ENCODE measurements around the gene RABGAP1L. TPM values are rescaled to one million over a fixed set of nuclear protein-coding genes. Genes with fewer than 3 reads are reported as not detected.

RABGAP1L gene
- total RNA-seq, 2 experiments from 2014 or later = 98.1 to 158 TPM

DNA sequence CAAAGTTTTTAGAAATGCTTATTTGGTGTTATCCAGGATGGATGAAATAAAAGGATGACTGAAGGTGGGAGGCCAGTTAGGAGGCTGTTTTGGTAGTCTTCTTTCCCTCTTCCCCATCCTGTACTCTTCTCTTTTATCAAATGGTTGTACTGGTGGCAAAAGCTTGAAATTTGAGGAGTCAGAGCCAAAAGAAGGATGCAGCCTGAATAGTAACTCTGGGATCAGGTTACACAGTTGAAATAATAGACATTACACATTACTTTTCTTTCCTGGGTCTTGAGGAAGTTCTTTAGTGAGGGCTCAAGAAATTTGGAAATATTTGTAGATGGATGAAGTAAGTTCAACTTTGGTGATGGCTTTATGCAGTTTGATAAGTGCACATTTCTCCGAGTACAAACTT lies 397.1 kb downstream of the RABGAP1L start:
- POLR2A ChIA-PET = no interaction called here
- Histone ChIP-seq H3K9me2 (ENCODE audit: insufficient read depth, low read length) (no peaks in the 10 kb centered on the region), H3K4me3 (ENCODE audit: low read depth, low read length, poor library complexity, severe bottlenecking) (no peak overlapping the region), H3K36me3 (ENCODE audit: insufficient read depth, low read length) (no peaks in the 10 kb centered on the region; the same call in 1 of the 2 replicates), H3K79me2 (ENCODE audit: insufficient read depth, low read depth, low read length) (no peaks in the 10 kb centered on the region), H2AFZ (ENCODE audit: low read length) (no peak overlapping the region), H3K4me1 (ENCODE audit: insufficient read depth, low read length, poor library complexity, severe bottlenecking) (no peaks in the 10 kb centered on the region), H3K9me3 (ENCODE audit: low read length) (no peaks in the 10 kb centered on the region), H4K20me1 (ENCODE audit: insufficient read depth, low read length) (no peaks in the 10 kb centered on the region), H3K27ac (ENCODE audit: low read depth, low read length, poor library complexity, severe bottlenecking) (no peak overlapping the region), H3K4me2 (ENCODE audit: low read length) (no peak overlapping the region)
- intact Hi-C loops (cut with micrococcal nuclease; ENCODE audit: unreplicated experiment) = no loop called here
- TF ChIP-seq, protein P1, sequence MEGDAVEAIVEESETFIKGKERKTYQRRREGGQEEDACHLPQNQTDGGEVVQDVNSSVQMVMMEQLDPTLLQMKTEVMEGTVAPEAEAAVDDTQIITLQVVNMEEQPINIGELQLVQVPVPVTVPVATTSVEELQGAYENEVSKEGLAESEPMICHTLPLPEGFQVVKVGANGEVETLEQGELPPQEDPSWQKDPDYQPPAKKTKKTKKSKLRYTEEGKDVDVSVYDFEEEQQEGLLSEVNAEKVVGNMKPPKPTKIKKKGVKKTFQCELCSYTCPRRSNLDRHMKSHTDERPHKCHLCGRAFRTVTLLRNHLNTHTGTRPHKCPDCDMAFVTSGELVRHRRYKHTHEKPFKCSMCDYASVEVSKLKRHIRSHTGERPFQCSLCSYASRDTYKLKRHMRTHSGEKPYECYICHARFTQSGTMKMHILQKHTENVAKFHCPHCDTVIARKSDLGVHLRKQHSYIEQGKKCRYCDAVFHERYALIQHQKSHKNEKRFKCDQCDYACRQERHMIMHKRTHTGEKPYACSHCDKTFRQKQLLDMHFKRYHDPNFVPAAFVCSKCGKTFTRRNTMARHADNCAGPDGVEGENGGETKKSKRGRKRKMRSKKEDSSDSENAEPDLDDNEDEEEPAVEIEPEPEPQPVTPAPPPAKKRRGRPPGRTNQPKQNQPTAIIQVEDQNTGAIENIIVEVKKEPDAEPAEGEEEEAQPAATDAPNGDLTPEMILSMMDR (conservative IDR thresholded peaks at IDR 0.05; ENCODE audit: low read length) = no peak
- TF ChIP-seq EZH2phosphoT487 (IDR thresholded peaks at IDR 0.05; ENCODE audit: borderline replicate concordance, low read depth, low read length) = no peak
- CTCF ChIA-PET (ENCODE audit: unreplicated experiment) = no interaction called here
- DNase-seq (ENCODE audit: low spot score) = no peak
- no TSS peak for BruUV-seq (replicated peaks)

DNA sequence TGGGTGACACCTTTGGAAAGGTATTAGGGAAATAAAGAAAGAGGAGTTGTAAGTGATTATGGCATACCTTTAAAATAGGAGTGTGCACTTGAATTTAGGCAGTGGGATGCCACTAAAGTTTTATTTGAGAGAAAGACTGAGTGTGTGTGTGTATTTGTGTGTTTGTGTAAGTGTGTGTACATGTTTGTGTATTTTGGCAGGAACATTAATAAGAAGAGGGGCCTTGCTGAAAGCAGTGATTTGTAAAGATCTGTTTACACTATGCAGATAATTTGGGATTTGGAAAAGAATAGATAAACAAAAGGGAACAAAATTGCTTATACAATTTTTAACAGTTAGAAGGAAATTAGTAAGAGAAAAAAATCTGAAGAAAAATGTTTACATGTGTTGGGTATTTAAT lies 409.2 kb downstream of the RABGAP1L start:
- intact Hi-C loops (cut with micrococcal nuclease; ENCODE audit: unreplicated experiment) = no loop called here

DNA sequence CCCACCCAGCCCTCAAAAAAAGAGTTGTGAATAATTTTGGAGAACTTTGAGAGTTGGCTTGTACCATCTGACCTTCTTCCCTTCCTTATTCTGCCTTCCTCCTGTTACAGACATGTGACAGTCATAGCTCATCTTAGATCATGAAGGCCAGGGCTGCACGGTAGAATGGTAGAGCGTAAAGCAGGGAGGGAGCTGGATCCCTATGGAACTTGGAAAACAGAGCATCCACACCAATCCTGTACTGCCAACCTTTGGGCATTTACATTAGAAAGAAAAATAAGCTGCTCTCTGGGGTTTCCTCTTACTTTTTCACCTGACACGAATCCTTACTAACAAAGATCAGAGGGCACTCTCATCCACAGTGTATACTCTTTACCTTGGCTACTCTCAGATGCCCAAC lies 409.9 kb downstream of the RABGAP1L start:
- BruUV-seq (replicated peaks) = no TSS peak
- Histone ChIP-seq H4K20me1 (ENCODE audit: insufficient read depth, low read length) (no peaks in the 10 kb centered on the region), H3K36me3 (ENCODE audit: insufficient read depth, low read length) (no peaks in the 10 kb centered on the region), H3K9me3 (ENCODE audit: low read length) (0 out of 2 replicates have a peak, but pooled peaks cover 6% of the 10 kb centered on the region), H3K4me3 (ENCODE audit: low read depth, low read length, poor library complexity, severe bottlenecking) (no peak overlapping the region), H3K4me1 (ENCODE audit: insufficient read depth, low read length, poor library complexity, severe bottlenecking) (no peaks in the 10 kb centered on the region), H2AFZ (ENCODE audit: low read length) (no peak overlapping the region), H3K79me2 (ENCODE audit: insufficient read depth, low read depth, low read length) (no peaks in the 10 kb centered on the region), H3K4me2 (ENCODE audit: low read length) (no peak overlapping the region), H3K27ac (ENCODE audit: low read depth, low read length, poor library complexity, severe bottlenecking) (no peak overlapping the region), H3K9me2 (ENCODE audit: insufficient read depth, low read length) (no peaks in the 10 kb centered on the region)
- TF ChIP-seq EZH2phosphoT487 (IDR thresholded peaks at IDR 0.05; ENCODE audit: borderline replicate concordance, low read depth, low read length) = no peak
- TF ChIP-seq, protein P1 (conservative IDR thresholded peaks at IDR 0.05; ENCODE audit: low read length) = no peak
- POLR2A ChIA-PET = interaction anchor here (0.8 kb wide), 1 partner anchor 307 kb away, joined by 3 read pairs; no protein-coding TSS in a partner anchor
- intact Hi-C loops (cut with micrococcal nuclease; ENCODE audit: unreplicated experiment) = no loop called here
- CTCF ChIA-PET (ENCODE audit: unreplicated experiment) = no interaction called here
- no peak for DNase-seq (ENCODE audit: low spot score)

More for the DNA sequence above, 409.2 kb downstream of the RABGAP1L start:
- no peak overlapping the region for H3K4me2 ChIP-seq (ENCODE audit: low read length)
- no peaks in the 10 kb centered on the region for H3K36me3 ChIP-seq (ENCODE audit: insufficient read depth, low read length)
- TF ChIP-seq, protein P1 (conservative IDR thresholded peaks at IDR 0.05; ENCODE audit: low read length) = no peak
- TF ChIP-seq EZH2phosphoT487 (IDR thresholded peaks at IDR 0.05; ENCODE audit: borderline replicate concordance, low read depth, low read length) = no peak
- BruUV-seq (replicated peaks) = no TSS peak
- ChIA-PET POLR2A (no interaction called here), CTCF (ENCODE audit: unreplicated experiment) (no interaction called here)
- 0 out of 2 replicates have a peak, but pooled peaks cover 6% of the 10 kb centered on the region for H3K9me3 ChIP-seq (ENCODE audit: low read length)
- H3K4me1 ChIP-seq (ENCODE audit: insufficient read depth, low read length, poor library complexity, severe bottlenecking) = no peaks in the 10 kb centered on the region
- H3K27ac ChIP-seq (ENCODE audit: low read depth, low read length, poor library complexity, severe bottlenecking) = no peak overlapping the region
- no peak for DNase-seq (ENCODE audit: low spot score)
- no peaks in the 10 kb centered on the region for H4K20me1 ChIP-seq (ENCODE audit: insufficient read depth, low read length)
- H3K4me3 ChIP-seq (ENCODE audit: low read depth, low read length, poor library complexity, severe bottlenecking) = no peak overlapping the region
- no peaks in the 10 kb centered on the region for H3K79me2 ChIP-seq (ENCODE audit: insufficient read depth, low read depth, low read length)
- H3K9me2 ChIP-seq (ENCODE audit: insufficient read depth, low read length) = no peaks in the 10 kb centered on the region
- no peak overlapping the region for H2AFZ ChIP-seq (ENCODE audit: low read length)

All from OCI-LY7 (cell line).